Amniotic stem cell (primary cell): ENCODE measurements around the gene METTL9.
"Not testable (repeated sequence)": the region's sequence is repeated elsewhere in the genome, so short reads cannot be mapped to it uniquely, and the experiment has no call there.

Source experiments
- DNase-seq: peaks from one replicate; lab custom pipeline; 2025; lab: John Stamatoyannopoulos, UW

Gene METTL9

GRCh38 chr16:21574372-21574771, 25.0 kb upstream of the METTL9 start:
- DNase-seq = no peak

- DNase-seq = not testable (repeated sequence)
These were observed 23.1 kb upstream of the METTL9 start for GRCh38 chr16:21576323-21576722.

GRCh38 chr16:21577487-21577886, 21.9 kb upstream of the METTL9 start:
- DNase-seq = not testable (repeated sequence)

- DNase-seq = not testable (repeated sequence)
These were observed 21.1 kb upstream of the METTL9 start for GRCh38 chr16:21578311-21578710.

GRCh38 chr16:21580131-21580530, 19.2 kb upstream of the METTL9 start:
- DNase-seq = not testable (repeated sequence)

- DNase-seq = no peak
These were observed 18.6 kb upstream of the METTL9 start for GRCh38 chr16:21580807-21581206.

GRCh38 chr16:21584817-21585216, 14.6 kb upstream of the METTL9 start:
- no peak for DNase-seq

GRCh38 chr16:21588593-21588992, 10.8 kb upstream of the METTL9 start:
- DNase-seq = not testable (repeated sequence)

- no peak for DNase-seq
These were observed 9.8 kb upstream of the METTL9 start for GRCh38 chr16:21589551-21589950.

- no peak for DNase-seq
These were observed 9.1 kb upstream of the METTL9 start for GRCh38 chr16:21590287-21590686.

- no peak for DNase-seq
These were observed 8.6 kb upstream of the METTL9 start for GRCh38 chr16:21590796-21591195.

- DNase-seq = no peak
These were observed 7.2 kb upstream of the METTL9 start for GRCh38 chr16:21592191-21592590.

- DNase-seq = no peak
These were observed 5.7 kb upstream of the METTL9 start for GRCh38 chr16:21593530-21594289.

GRCh38 chr16:21597561-21598030, 1.8 kb upstream of the METTL9 start:
- no peak for DNase-seq

GRCh38 chr16:21598206-21598605, 1.2 kb upstream of the METTL9 start:
- no peak for DNase-seq

- DNase-seq = no peak
These were observed 666 bp upstream of the METTL9 start for GRCh38 chr16:21598701-21599121.

- DNase-seq = peak; percentile 13
These were observed 825 bp downstream of the METTL9 start for GRCh38 chr16:21600031-21600773.

GRCh38 chr16:21602785-21603184, 3.4 kb downstream of the METTL9 start:
- DNase-seq = no peak

GRCh38 chr16:21603928-21604327, 4.6 kb downstream of the METTL9 start:
- no peak for DNase-seq

GRCh38 chr16:21605848-21606247, 6.5 kb downstream of the METTL9 start:
- not testable (repeated sequence) for DNase-seq

- no peak for DNase-seq
These were observed 9.4 kb downstream of the METTL9 start for GRCh38 chr16:21608639-21609328.

GRCh38 chr16:21610006-21610544, 10.7 kb downstream of the METTL9 start:
- DNase-seq = no peak
